Gastroesophageal sphincter (tissue), 3 donors: ENCODE data around the gene FAU.

Experiments used
- CTCF ChIP-seq, 4 experiments: fragments of 200-600 bp in 2 of 4; fragments of 450-650 bp in 2 of 4; sonication (generic) in 1 of 4; IDR thresholded peaks; one replicate each; pipeline ENCODE4 v1.5.1; 2017 to 2019; ENCODE audit warnings: antibody characterized with exemption in 4 of 4, mild to moderate bottlenecking in 2 of 4, moderate library complexity in 2 of 4
- EP300 ChIP-seq: sonication (generic); formaldehyde crosslinking; IDR thresholded peaks from one replicate; pipeline ENCODE4 v1.6.1; 2017; ENCODE audit warnings: antibody characterized with exemption, mild to moderate bottlenecking
- POLR2A ChIP-seq, 2 donors: fragments of 450-650 bp; IDR thresholded peaks; one replicate each; pipeline ENCODE4 v1.6.1; 2017; ENCODE audit warnings: antibody characterized with exemption in 2 of 2, mild to moderate bottlenecking in 2 of 2, moderate library complexity in 1 of 2
- POLR2AphosphoS5 ChIP-seq: sonication (generic); formaldehyde crosslinking; IDR thresholded peaks from one replicate; pipeline ENCODE4 v1.6.1; 2017; ENCODE audit warnings: antibody characterized with exemption

GRCh38 chr11:65128182-65129145 is 6.5 kb upstream of the FAU start:
- TF ChIP-seq POLR2A (IDR thresholded peaks at IDR 0.05) (no peak), EP300 (no peak), CTCF (IDR thresholded peaks at IDR 0.05) (no peak), POLR2AphosphoS5 (no peak)
